ENCODE data around the gene SARS1.

DNA sequence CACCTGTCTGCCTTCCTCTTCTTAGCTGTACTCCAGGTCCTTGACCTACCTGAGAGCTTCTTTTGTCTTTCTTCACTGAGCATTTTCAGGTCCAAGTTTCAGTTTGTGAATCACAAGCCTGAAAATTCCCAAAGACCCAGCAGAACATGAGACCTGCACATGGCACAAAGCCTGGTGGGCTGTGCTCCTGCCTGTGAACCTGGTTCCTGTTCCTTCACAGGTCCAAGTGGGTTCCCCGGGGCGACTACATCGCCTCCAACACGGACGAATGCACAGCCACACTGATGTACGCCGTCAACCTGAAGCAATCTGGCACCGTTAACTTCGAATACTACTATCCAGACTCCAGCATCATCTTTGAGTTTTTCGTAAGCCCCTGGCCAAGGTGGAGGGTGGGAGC is 42.1 kb upstream of the SARS1 start:
- no peak for TF ChIP-seq GATA2 (IDR thresholded peaks at IDR 0.05; ENCODE audit: low read depth, low read length)
- TF ChIP-seq GATA3 (IDR thresholded peaks at IDR 0.05; ENCODE audit: low read depth, low read length), result no peak

Data from SH-SY5Y (cell line).